Measurements from ENCODE around the gene WRAP73.

Gene WRAP73

DNA sequence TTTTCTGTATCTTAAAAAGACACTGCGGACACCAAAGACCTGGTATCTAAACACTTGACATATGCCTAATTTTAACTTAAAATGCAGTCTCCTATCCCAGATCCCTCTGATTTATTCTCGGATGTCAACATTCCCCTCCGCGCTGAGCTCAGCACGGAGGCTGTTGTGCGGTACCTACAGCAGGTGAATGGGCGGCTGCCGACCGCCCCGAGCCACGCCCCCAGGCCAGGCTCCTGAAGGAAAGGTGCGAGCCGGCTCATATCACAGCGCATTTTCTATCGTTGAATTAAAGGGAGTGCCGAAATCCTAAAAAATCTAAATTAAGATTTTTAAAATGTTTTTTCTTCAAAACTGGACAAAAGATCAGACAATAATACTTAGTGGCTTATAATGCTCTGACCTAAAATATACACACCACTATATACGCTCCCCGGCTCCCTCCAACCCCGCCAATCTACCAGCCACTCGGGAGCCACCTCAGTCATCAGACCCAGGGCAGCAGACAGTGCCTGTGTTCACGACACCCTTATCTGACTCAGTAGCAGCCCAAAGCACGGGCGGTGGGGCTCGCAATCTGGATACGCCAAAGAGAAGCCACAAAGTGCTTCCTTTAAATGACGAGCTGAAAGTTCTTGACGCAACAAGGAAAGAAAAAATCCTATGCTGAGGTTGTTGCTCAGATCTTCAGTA lies 4.1 kb downstream of the WRAP73 start:
- Mint-ChIP-seq H3K36me3 (ENCODE audit: insufficient read depth) (peaks cover 21% of the 10 kb centered on the region), H3K4me3 (no peak overlapping the region), H3K27me3 (peaks cover under 1% of the 10 kb centered on the region), H3K4me1 (peaks cover 29% of the 10 kb centered on the region), H3K27ac (ENCODE audit: low read depth) (peak overlapping the region; percentile 39), H3K9me3 (no peaks in the 10 kb centered on the region)
- ATAC-seq (replicated peaks; ENCODE audit: extremely low read depth, poor library complexity, severe bottlenecking) (no peak), DNase-seq (ENCODE audit: low spot score in 2 of 2) (no peak)

DNA sequence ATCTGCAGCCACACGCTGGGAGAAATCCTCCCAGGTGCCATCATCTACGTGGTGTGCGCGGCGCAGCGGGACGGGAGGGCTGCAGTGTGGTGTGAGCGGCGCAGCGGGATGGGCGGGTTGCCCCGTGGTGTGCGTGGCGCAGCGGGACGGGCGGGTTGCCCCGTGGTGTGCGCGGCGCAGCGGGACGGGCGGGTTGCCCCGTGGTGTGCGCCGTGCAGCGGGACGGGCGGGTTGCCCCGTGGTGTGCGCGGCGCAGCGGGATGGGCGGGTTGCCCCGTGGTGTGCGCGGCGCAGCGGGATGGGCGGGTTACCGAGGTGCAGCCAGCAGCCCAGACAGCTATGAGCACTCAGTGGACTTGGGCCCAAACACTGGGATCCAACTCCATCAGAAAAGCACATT lies 4.7 kb downstream of the WRAP73 start:
- no peak overlapping the region for H3K4me3 Mint-ChIP-seq
- H3K36me3 Mint-ChIP-seq (ENCODE audit: insufficient read depth), result peaks cover 21% of the 10 kb centered on the region
- no peaks in the 10 kb centered on the region for H3K9me3 Mint-ChIP-seq
- H3K27ac Mint-ChIP-seq (ENCODE audit: low read depth), result no peak overlapping the region
- no peak for ATAC-seq (replicated peaks; ENCODE audit: extremely low read depth, poor library complexity, severe bottlenecking)
- H3K4me1 Mint-ChIP-seq, result peaks cover 29% of the 10 kb centered on the region
- no peaks in the 10 kb centered on the region for H3K27me3 Mint-ChIP-seq
- DNase-seq (ENCODE audit: low spot score in 2 of 2), result no peak

DNA sequence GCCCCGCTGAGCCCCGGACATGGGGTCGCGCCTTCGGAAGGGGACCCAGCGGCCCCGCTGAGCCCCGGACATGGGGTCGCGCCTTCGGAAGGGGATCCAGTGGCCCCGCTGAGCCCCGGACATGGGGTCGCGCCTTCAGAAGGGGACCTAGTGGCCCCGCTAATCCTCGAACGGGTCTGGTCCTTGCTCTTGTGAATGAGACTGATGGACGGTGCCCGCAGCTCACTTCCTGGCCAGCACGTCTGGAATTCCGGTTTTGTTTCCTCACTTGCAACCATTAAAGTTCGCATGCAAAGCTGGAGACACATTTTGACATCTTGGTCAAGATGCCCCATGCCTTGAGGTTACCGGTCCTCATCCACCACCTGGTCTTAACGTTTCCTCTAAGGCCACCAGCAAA lies 5.6 kb downstream of the WRAP73 start:
- Mint-ChIP-seq H3K9me3 (no peaks in the 10 kb centered on the region), H3K4me3 (no peak overlapping the region), H3K4me1 (peaks cover 23% of the 10 kb centered on the region), H3K36me3 (ENCODE audit: insufficient read depth) (peaks cover 21% of the 10 kb centered on the region), H3K27ac (ENCODE audit: low read depth) (no peak overlapping the region), H3K27me3 (no peaks in the 10 kb centered on the region)
- no peak for DNase-seq (ENCODE audit: low spot score in 2 of 2)
- no peak for ATAC-seq (replicated peaks; ENCODE audit: extremely low read depth, poor library complexity, severe bottlenecking)

DNA sequence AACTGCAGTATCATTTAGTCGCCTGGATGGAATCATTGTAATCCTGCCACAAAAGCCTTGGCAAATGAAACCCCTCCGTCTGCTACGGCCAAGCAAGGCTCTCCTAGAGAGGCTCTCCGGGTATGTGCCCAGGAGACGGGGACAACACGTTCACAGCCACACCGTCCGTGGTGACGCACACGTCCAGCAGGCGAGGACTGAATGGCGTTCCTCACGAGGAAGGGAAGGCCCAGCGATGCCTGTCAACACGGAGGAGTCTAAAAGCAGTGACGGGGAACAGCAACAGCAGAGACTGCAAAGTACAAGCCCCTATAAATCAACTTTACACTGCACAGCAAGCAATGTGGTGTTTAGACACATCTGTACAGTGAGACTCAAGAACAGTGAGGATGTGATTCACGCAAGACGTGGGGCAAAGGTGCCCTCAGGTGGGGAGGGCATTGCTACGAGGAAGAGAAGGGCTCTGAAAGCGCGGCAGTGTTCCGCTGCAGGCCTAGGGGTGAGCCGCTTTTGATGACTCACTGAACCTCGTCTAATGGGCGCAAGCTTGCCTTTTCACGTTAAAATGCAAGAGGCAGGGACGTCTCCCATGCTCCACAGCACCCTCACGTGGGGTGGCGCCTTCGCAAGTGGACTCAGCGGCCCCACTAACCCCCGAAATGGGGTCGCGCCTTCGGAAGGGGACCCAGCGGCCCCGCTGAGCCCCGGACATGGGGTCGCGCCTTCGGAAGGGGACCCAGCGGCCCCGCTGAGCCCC lies 6.8 kb downstream of the WRAP73 start:
- Mint-ChIP-seq H3K36me3 (ENCODE audit: insufficient read depth) (peaks cover 18% of the 10 kb centered on the region), H3K27me3 (no peaks in the 10 kb centered on the region), H3K4me1 (peaks cover 12% of the 10 kb centered on the region), H3K27ac (ENCODE audit: low read depth) (no peak overlapping the region), H3K9me3 (no peaks in the 10 kb centered on the region), H3K4me3 (no peak overlapping the region)
- ATAC-seq (replicated peaks; ENCODE audit: extremely low read depth, poor library complexity, severe bottlenecking) (no peak), DNase-seq (ENCODE audit: low spot score in 2 of 2) (no peak)

DNA sequence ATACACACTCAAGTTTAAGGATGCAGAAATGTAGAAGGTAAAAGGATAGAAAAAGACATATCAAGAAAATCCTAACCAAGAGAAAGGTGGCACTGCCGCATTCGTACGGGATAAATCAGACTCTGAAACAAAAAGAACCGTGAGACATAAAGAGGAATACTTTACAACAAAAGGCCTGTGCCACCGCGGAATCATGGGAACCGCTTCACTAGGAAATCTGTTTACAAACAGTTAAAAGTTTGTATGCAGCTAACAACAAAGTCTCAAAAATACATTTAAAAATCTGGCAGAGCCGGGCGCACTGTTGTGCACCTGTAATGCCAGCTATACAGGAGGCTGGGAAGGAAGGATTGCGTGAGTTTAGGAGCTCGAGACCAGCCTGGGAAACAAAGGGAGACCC lies 8.1 kb downstream of the WRAP73 start:
- Mint-ChIP-seq H3K9me3 (no peaks in the 10 kb centered on the region), H3K27me3 (no peaks in the 10 kb centered on the region), H3K4me3 (no peak overlapping the region), H3K4me1 (peaks cover 6% of the 10 kb centered on the region), H3K27ac (ENCODE audit: low read depth) (no peak overlapping the region), H3K36me3 (ENCODE audit: insufficient read depth) (peaks cover 16% of the 10 kb centered on the region)
- DNase-seq (ENCODE audit: low spot score in 2 of 2) (no peak), ATAC-seq (replicated peaks; ENCODE audit: extremely low read depth, poor library complexity, severe bottlenecking) (no peak)

DNA sequence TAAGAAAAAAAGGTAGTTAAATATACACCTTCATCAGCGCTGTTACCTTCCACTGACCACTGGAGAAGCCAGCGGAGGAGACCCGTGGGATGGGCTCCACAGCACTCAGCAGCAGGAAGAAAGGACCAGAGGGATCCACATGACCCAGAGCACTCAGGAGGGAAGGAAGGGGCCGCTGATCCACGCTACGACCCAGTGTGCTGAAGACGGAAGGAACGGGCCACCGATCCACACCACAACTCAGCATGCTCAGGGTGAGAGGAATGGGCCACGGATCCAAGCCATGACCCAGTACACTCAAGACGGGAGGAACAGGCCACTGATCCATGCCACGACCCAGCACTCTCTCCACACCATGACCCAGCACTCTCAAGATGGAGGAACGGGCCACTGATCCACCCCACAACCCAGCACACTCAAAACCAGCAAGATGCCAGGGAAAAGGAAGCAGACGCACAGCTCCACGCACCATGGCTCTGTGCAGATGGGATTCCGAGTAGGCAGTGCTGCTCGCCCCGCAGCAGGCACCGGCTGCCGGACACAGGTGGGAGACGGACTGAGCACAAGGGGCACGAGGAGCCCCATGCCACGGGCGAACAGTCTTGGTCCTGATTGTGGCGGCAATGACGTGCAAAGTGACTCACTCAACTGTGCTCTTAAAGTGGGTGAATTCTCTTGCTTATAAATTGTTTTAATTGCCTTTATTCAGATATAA lies 8.7 kb downstream of the WRAP73 start:
- no peak overlapping the region for H3K4me3 Mint-ChIP-seq

DNA sequence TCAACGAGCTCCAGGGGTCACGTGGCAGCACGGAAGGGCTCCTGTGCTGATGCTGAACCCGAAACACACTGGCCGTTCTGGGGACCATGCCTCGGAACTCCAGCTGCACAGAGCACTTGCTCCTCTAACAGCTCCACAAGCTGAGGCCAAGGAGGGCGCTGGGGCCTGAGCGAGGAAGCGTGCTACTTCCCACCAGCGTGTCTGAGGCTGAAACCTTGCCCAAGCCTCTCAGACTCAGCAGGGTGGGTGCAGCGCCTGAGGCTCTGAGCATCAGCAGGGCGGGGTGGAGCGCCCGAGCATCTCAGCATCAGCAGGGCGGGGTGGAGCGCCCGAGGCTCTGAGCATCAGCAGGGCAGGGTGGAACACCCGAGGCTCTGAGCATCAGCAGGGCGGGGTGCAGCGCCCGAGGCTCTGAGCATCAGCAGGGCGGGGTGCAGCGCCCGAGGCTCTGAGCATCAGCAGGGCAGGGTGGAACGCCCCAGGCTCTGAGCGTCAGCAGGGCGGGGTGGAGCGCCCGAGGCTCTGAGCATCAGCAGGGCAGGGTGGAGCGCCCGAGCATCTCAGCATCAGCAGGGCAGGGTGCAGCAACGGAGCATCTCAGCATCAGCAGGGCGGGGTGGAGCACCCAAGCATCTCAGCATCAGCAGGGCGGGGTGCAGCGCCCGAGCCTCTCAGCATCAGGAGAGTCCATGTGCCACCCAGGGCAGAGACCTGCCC lies 9.6 kb downstream of the WRAP73 start:
- Mint-ChIP-seq H3K9me3 (no peaks in the 10 kb centered on the region), H3K27me3 (no peaks in the 10 kb centered on the region), H3K36me3 (ENCODE audit: insufficient read depth) (peaks cover 16% of the 10 kb centered on the region), H3K27ac (ENCODE audit: low read depth) (no peak overlapping the region), H3K4me1 (peaks cover 6% of the 10 kb centered on the region), H3K4me3 (no peak overlapping the region)
- no peak for DNase-seq (ENCODE audit: low spot score in 2 of 2)
- ATAC-seq (replicated peaks; ENCODE audit: extremely low read depth, poor library complexity, severe bottlenecking), result no peak

More for the DNA sequence above, 8.7 kb downstream of the WRAP73 start:
- Mint-ChIP-seq H3K36me3 (ENCODE audit: insufficient read depth) (peaks cover 16% of the 10 kb centered on the region), H3K4me1 (peaks cover 6% of the 10 kb centered on the region), H3K27ac (ENCODE audit: low read depth) (no peak overlapping the region), H3K9me3 (no peaks in the 10 kb centered on the region), H3K27me3 (no peaks in the 10 kb centered on the region)
- DNase-seq (ENCODE audit: low spot score in 2 of 2) (no peak), ATAC-seq (replicated peaks; ENCODE audit: extremely low read depth, poor library complexity, severe bottlenecking) (no peak)

DNA sequence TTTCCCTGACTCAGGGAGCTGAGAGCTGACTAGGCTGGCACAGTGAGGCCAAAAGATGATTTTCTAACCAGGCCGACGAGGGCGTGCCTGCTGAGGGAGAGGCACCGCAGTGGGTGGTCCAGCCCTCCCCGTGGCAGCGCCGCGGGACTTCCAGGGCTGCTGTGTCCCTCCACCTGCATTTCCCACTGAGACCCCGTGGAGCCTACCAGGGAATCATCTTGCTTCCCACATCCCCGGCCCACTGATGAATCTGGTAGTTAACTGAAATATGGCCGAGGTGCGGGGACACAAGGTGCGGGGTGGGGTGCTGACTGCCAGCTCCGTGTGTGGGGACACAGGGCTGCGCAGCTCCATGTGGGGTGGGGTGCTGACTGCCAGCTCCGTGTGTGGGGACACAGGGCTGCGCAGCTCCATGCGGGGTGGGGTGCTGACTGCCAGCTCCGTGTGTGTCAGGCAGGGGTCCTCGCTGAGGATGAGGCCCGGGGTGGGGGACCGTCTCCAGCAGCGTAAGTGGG lies 10.4 kb downstream of the WRAP73 start:
- Mint-ChIP-seq H3K27me3 (no peaks in the 10 kb centered on the region), H3K9me3 (no peaks in the 10 kb centered on the region), H3K4me1 (peaks cover 6% of the 10 kb centered on the region), H3K4me3 (no peak overlapping the region), H3K36me3 (ENCODE audit: insufficient read depth) (peaks cover 11% of the 10 kb centered on the region), H3K27ac (ENCODE audit: low read depth) (no peak overlapping the region)
- ATAC-seq (replicated peaks; ENCODE audit: extremely low read depth, poor library complexity, severe bottlenecking), result no peak
- no peak for DNase-seq (ENCODE audit: low spot score in 2 of 2)

DNA sequence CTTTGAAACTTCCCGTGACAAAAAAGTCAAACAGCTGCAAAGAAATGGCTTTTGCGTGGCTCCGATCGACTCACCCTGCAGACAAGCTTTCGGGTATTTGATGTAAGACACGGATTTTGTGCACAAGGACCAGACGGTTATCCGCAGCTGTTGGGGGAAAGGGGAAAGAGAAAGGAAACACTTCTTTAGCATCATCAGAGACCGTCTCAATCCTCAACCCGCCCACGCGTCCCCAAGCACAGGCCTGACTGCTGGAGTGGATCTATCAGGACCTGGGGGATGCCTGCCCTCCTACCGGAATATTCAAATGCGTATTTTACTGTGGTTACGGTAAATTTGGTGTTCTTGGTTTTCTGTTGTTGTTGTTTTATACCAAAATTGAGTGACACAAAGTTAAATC lies 11.2 kb downstream of the WRAP73 start:
- DNase-seq (ENCODE audit: low spot score in 2 of 2), result no peak
- H3K4me3 Mint-ChIP-seq, result no peak overlapping the region
- H3K36me3 Mint-ChIP-seq (ENCODE audit: insufficient read depth), result peaks cover 14% of the 10 kb centered on the region

DNA sequence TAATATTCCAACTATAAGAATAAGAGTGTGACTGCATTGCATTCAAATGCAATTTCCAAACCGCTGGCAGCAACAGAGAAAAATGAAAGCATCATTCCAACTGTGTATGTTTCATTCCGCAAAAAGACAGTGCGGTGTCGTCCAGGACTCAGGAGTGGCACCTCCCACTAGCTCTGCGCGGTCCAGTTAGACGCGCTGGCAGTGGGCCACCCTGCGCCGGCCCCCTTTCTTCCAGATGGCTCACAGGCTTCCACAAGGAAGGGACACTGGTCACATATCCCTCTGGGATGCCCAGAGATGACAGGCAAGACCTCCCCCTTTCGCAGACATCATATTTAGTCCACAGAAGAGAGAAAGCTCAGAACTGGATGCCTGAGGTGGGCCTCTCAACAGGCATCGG lies 11.9 kb downstream of the WRAP73 start:
- no peak for DNase-seq (ENCODE audit: low spot score in 2 of 2)
- H3K27ac Mint-ChIP-seq (ENCODE audit: low read depth), result no peak overlapping the region
- H3K27me3 Mint-ChIP-seq, result no peaks in the 10 kb centered on the region
- H3K9me3 Mint-ChIP-seq, result no peaks in the 10 kb centered on the region
- peaks cover 6% of the 10 kb centered on the region for H3K4me1 Mint-ChIP-seq
- no peak overlapping the region for H3K4me3 Mint-ChIP-seq
- no peak for ATAC-seq (replicated peaks; ENCODE audit: extremely low read depth, poor library complexity, severe bottlenecking)
- H3K36me3 Mint-ChIP-seq (ENCODE audit: insufficient read depth), result peaks cover 14% of the 10 kb centered on the region

More for the DNA sequence above, 11.2 kb downstream of the WRAP73 start:
- Mint-ChIP-seq H3K9me3 (no peaks in the 10 kb centered on the region), H3K27ac (ENCODE audit: low read depth) (no peak overlapping the region), H3K4me1 (peaks cover 6% of the 10 kb centered on the region), H3K27me3 (no peaks in the 10 kb centered on the region)
- ATAC-seq (replicated peaks; ENCODE audit: extremely low read depth, poor library complexity, severe bottlenecking), result no peak

DNA sequence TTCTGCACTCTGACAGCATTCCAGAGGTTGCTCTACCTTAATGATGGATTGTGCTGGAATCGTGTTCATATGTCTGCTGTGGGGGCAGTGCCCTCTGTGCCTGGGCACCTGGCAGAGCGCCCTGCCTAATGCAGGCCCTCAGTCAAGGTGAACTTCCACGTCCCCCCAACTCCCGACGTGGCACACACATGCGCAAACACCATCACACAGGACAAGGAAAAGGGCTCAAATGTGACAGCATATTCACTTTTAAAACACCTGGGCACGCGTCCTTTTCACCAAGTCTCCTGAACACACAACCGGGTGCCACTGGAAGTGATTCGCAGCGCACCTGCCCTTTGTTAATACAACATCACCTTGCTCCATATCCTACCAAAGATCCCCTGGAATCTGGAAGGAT lies 13.4 kb downstream of the WRAP73 start:
- Mint-ChIP-seq H3K27ac (ENCODE audit: low read depth) (no peak overlapping the region), H3K4me3 (no peak overlapping the region), H3K27me3 (no peaks in the 10 kb centered on the region), H3K9me3 (no peaks in the 10 kb centered on the region), H3K4me1 (no peaks in the 10 kb centered on the region), H3K36me3 (ENCODE audit: insufficient read depth) (peaks cover 10% of the 10 kb centered on the region)
- no peak for ATAC-seq (replicated peaks; ENCODE audit: extremely low read depth, poor library complexity, severe bottlenecking)
- no peak for DNase-seq (ENCODE audit: low spot score in 2 of 2)

DNA sequence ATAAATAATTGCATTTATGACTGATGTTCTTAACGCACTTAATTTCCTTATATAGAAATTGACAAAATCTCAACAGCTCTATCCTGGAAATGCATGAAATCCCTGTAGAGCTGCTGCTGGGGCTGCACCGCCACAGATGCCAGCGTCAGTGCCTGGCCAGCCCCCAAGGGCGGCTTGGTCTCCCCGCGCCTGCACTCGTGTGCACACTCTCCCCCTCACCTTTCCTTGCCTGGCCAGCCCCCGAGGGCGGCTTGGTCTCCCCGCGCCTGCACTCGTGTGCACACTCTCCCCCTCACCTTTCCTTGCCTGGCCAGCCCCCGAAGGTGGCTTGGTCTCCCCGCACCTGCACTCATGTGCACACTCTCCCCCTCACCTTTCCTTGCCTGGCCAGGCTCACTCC lies 13.8 kb downstream of the WRAP73 start:
- H3K27me3 Mint-ChIP-seq, result no peaks in the 10 kb centered on the region
- ATAC-seq (replicated peaks; ENCODE audit: extremely low read depth, poor library complexity, severe bottlenecking), result no peak
- H3K4me3 Mint-ChIP-seq, result no peak overlapping the region
- DNase-seq (ENCODE audit: low spot score in 2 of 2), result no peak
- H3K4me1 Mint-ChIP-seq, result no peaks in the 10 kb centered on the region
- H3K36me3 Mint-ChIP-seq (ENCODE audit: insufficient read depth), result peaks cover 10% of the 10 kb centered on the region
- no peak overlapping the region for H3K27ac Mint-ChIP-seq (ENCODE audit: low read depth)
- H3K9me3 Mint-ChIP-seq, result no peaks in the 10 kb centered on the region
